H7 (cell line): ENCODE data around the gene SIX5. TPM values are rescaled to one million over a fixed set of nuclear protein-coding genes. Genes with fewer than 3 reads are reported as not detected.

Source experiments
- DNase-seq: peaks from one replicate; pipeline ENCODE4 v3.0.0; 2012
- H3K27me3 ChIP-seq: 2 replicates; pipeline ENCODE4 v1.6.0; 2011; ENCODE audit warnings: mild to moderate bottlenecking, low read length; ENCODE audit not compliant: control insufficient read depth, insufficient read depth
- H3K36me3 ChIP-seq: replicated peaks from 2 replicates; pipeline ENCODE4 v1.5.1; 2011; ENCODE audit warnings: low read length; ENCODE audit not compliant: control insufficient read depth, insufficient read depth
- H3K4me3 ChIP-seq: 2 replicates; pipeline ENCODE4 v1.5.1; 2011; ENCODE audit warnings: low read depth, mild to moderate bottlenecking, control low read depth, low read length, moderate library complexity; ENCODE audit not compliant: insufficient read depth
- total RNA-seq: library from RNA; depleted of rRNA; stranded (reverse); fragments of >200 nt; shearing (Covaris generic); gene quantifications from 2 replicates; pipeline ENCODE4 v1.2.3, GENCODE V29; 2014

Gene SIX5
- total RNA-seq, 1 experiment from 2014 or later = 18.7 TPM

- H3K36me3 ChIP-seq = peaks cover 2% of the 10 kb centered on the region; the same call in 1 of the 2 replicates
- H3K4me3 ChIP-seq = no peak overlapping the region
- peak; percentile 52 for DNase-seq
- peaks cover 10% of the 10 kb centered on the region; the same call in 1 of the 2 replicates for H3K27me3 ChIP-seq
Observed at GRCh38 chr19:45772130-45772840, 3.2 kb upstream of the SIX5 start.

- peaks cover 10% of the 10 kb centered on the region; the same call in 1 of the 2 replicates for H3K27me3 ChIP-seq
- H3K4me3 ChIP-seq = peak overlapping the region; percentile 62
- DNase-seq = peak; percentile 81
- H3K36me3 ChIP-seq = no peaks in the 10 kb centered on the region
Observed at GRCh38 chr19:45771311-45771933, 2.4 kb upstream of the SIX5 start.

GRCh38 chr19:45770192-45771101 is 1.4 kb upstream of the SIX5 start:
- Histone ChIP-seq H3K27me3 (peaks cover 10% of the 10 kb centered on the region; the same call in 1 of the 2 replicates), H3K36me3 (no peaks in the 10 kb centered on the region), H3K4me3 (peak overlapping the region; percentile 74)
- peak; percentile 99 for DNase-seq

DNA sequence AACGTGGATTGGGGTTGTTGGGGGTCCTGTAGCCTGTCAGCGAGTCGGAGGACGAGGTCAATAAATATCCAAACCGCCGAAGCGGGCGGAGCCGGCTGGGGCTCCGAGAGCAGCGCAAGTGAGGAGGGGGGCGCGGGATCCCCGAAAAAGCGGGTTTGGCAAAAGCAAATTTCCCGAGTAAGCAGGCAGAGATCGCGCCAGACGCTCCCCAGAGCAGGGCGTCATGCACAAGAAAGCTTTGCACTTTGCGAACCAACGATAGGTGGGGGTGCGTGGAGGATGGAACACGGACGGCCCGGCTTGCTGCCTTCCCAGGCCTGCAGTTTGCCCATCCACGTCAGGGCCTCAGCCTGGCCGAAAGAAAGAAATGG is 754 bp upstream of the SIX5 start:
- H3K27me3 ChIP-seq = peaks cover 10% of the 10 kb centered on the region; the same call in 1 of the 2 replicates
- peak; percentile 69 for DNase-seq
- H3K36me3 ChIP-seq = no peaks in the 10 kb centered on the region
- H3K4me3 ChIP-seq = peak overlapping the region; percentile 74

- DNase-seq = peak; percentile 79
- no peaks in the 10 kb centered on the region for H3K36me3 ChIP-seq
- H3K27me3 ChIP-seq = peaks cover 10% of the 10 kb centered on the region; the same call in 1 of the 2 replicates
- H3K4me3 ChIP-seq = peak overlapping the region; percentile 92
Observed at GRCh38 chr19:45768655-45768983, 433 bp downstream of the SIX5 start.

- DNase-seq = peak; percentile 82
- Histone ChIP-seq H3K27me3 (peaks cover 10% of the 10 kb centered on the region; the same call in 1 of the 2 replicates), H3K4me3 (peak overlapping the region; percentile 92), H3K36me3 (no peaks in the 10 kb centered on the region)
Observed at GRCh38 chr19:45767881-45768654, 984 bp downstream of the SIX5 start.

DNA sequence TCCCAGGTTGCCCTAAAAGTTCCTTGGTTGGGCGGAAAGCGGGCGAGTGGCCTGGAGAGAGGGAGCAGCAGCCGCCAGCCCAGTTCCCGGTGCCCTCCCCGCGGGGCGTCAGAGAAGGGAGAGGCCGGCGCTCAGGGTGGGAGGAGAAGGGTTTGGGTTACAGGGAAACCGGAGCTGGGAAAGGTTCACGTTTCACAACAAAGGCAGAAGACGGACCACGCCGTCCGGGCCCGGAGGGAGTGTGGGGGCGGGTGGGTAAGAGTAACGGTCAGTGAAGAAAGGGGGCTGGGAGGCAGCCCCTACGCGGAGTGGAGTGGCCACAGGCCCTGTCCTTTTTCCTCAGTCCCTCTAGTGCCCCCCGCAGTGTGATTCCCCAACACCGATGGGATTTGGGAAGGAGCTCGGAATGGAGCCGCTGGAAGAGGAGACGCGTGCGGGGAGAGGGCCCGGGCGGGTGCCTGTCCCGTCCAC is 1.6 kb downstream of the SIX5 start:
- DNase-seq = peak; percentile 90
- Histone ChIP-seq H3K27me3 (peaks cover 8% of the 10 kb centered on the region; the same call in 1 of the 2 replicates), H3K36me3 (no peaks in the 10 kb centered on the region)

DNA sequence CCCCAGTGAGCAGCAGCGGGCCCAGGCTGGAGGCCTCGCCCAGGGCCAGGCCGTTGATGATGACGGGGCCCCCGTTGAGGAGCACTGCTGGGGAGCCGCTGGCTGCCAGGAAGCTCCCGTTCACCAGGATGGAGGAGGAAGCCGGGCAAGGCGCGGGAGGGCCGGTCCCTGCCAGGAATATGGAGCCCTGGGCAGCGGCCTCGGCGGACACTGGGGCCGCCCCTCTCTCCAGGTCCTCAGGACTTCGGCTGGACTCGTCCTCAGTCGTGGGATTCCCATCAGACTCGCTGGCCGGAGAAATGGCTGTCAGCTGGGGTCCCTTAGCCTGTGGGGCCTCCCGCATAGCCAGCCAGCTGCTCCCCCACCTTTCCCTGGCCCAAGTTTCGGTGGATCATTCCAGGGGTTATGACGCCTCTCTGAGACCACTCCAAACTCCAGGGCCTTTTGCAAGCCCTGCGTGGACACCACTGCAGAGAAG is 2.1 kb downstream of the SIX5 start:
- H3K36me3 ChIP-seq = no peaks in the 10 kb centered on the region
- no peak for DNase-seq
- peak overlapping the region; percentile 92 for H3K4me3 ChIP-seq
- H3K27me3 ChIP-seq = peaks cover 8% of the 10 kb centered on the region; the same call in 1 of the 2 replicates

More for the DNA sequence above, 1.6 kb downstream of the SIX5 start:
- H3K4me3 ChIP-seq = peak overlapping the region; percentile 92

GRCh38 chr19:45766296-45766868 is 2.7 kb downstream of the SIX5 start:
- Histone ChIP-seq H3K36me3 (no peaks in the 10 kb centered on the region), H3K4me3 (no peak overlapping the region), H3K27me3 (peaks cover 3% of the 10 kb centered on the region; the same call in 1 of the 2 replicates)
- peak; percentile 70 for DNase-seq

GRCh38 chr19:45765702-45766295 is 3.3 kb downstream of the SIX5 start:
- DNase-seq = peak; percentile 68
- Histone ChIP-seq H3K36me3 (no peaks in the 10 kb centered on the region), H3K4me3 (no peak overlapping the region), H3K27me3 (no peaks in the 10 kb centered on the region)

DNA sequence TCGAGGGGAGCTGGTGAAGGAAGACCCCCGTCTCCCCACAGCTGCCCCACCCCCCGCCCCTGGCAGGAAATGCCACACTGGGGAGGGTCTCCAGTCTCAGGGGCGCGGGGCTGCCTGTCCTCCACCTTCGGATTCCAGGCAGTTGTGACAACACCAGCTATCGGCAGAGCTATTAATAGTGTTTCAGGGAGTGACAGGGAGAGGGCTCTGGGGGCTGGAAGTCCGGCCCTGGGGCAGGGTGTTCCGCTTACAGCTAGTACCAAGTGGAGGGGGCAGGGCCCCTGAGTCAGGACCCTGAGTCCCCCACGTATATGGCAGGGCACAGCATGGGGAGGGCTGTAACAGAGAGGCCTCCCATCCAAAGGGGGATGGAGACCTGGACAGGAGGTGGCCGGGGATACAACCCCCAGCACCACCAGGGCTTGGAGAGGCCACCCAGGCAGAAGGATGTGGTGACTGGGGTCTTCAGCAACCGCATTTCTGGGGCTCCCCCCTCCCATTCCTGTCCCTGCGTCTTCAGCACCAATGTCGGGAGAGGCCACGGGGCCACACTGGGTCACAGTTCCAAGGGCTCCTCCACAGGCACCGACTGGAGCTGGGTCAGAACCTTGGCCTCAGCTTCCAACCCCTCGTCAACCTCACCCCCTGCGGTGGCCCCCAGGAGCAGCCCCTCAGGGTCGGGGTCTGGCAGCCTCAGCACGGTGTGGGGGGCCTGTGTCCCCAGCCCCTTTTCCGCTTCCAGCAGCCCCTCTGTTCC is 3.9 kb downstream of the SIX5 start:
- H3K27me3 ChIP-seq = no peaks in the 10 kb centered on the region
- H3K36me3 ChIP-seq = no peaks in the 10 kb centered on the region
- H3K4me3 ChIP-seq = no peak overlapping the region
- DNase-seq = peak; percentile 77

DNA sequence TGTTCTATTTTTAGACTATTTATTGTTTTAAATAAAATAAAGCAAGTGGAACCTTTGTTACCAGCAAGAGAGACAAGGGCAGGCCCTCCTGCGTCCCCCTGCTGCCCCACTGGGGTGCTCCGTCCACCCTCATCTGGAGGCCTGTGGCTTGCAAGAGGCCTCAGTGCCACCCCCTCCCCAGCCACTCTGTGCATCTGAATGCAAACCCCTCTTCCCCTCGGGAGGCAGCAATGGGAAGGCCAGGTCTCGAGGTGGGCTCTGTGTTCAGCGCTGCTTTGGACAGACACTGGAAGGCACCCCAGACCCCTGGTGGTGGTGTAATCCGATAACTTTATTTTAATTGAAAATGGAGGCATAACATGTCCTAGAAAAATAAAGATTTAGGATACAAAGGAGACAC is 4.6 kb downstream of the SIX5 start:
- H3K36me3 ChIP-seq = no peaks in the 10 kb centered on the region
- H3K4me3 ChIP-seq = no peak overlapping the region
- no peaks in the 10 kb centered on the region for H3K27me3 ChIP-seq
- peak; percentile 84 for DNase-seq
